ENCODE measurements around the gene CLSTN2. TPM values are rescaled to one million over a fixed set of nuclear protein-coding genes. Genes with fewer than 3 reads are reported as not detected.

Gene CLSTN2
- total RNA-seq, 1 experiment from 2014 or later, result 0.68 TPM

DNA sequence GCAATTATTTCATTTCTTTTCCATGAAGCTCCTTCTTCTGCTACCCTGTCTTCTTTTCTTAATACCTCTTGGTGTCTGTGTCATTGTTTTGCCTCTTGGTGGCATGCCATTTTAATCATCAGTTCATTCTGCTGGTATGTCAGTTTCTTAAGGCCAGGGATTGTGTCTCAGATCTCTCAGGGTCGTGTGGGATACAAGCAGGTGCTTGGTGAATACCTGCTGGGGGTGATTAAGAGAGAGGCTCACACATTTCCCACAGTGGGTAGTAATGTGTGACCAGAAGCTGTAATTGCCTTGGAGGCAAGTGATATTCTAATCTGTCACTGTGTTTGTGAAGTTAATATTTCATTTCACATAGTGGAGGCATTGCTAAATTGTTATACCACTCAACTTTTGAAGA lies 381.5 kb downstream of the CLSTN2 start:
- H3K4me2 ChIP-seq (ENCODE audit: insufficient read depth, insufficient read length, low read length), result no peak overlapping the region
- H2AFZ ChIP-seq (ENCODE audit: low read length), result no peak overlapping the region
- no peak overlapping the region for H3K9ac ChIP-seq (ENCODE audit: extremely low read depth, insufficient read length, low read length)
- peaks cover 4% of the 10 kb centered on the region for H3K4me1 ChIP-seq (ENCODE audit: insufficient read depth, low read length)
- no peak overlapping the region for H3K14ac ChIP-seq (ENCODE audit: insufficient read depth, low read length)
- no peak overlapping the region for H2BK120ac ChIP-seq (ENCODE audit: low read depth, low read length, poor library complexity, severe bottlenecking)
- no peaks in the 10 kb centered on the region for H3K27me3 ChIP-seq (ENCODE audit: insufficient read depth, low read length)
- no peak overlapping the region for H2BK5ac ChIP-seq (ENCODE audit: insufficient read length, low read length)
- no peak for DNase-seq
- H3K4ac ChIP-seq (ENCODE audit: low read depth, low read length), result no peak overlapping the region
- no peaks in the 10 kb centered on the region for H3K36me3 Mint-ChIP-seq (ENCODE audit: insufficient read depth in 1 of 3, low read depth in 3 of 3)
- no peak overlapping the region for H2BK20ac ChIP-seq (ENCODE audit: low read depth, low read length, poor library complexity, severe bottlenecking)
- no peak overlapping the region for H3T11ph ChIP-seq (ENCODE audit: low read length)
- H3K23me2 ChIP-seq (ENCODE audit: insufficient read length, low read depth, low read length, poor library complexity, severe bottlenecking), result no peaks in the 10 kb centered on the region
- no peak overlapping the region for H3K27ac ChIP-seq (ENCODE audit: insufficient read length, low read depth, low read length)
- no peak overlapping the region for H3K23ac ChIP-seq (ENCODE audit: insufficient read length, low read depth, low read length)
- no peak overlapping the region for H2BK12ac ChIP-seq (ENCODE audit: insufficient read length, low read depth, low read length)
- no peaks in the 10 kb centered on the region for H3K79me1 ChIP-seq (ENCODE audit: insufficient read depth, low read depth, low read length, poor library complexity, severe bottlenecking)
- H3K4me3 Mint-ChIP-seq, result no peak overlapping the region
- no peaks in the 10 kb centered on the region for H3K9me3 Mint-ChIP-seq
- H3K9me3 ChIP-seq (ENCODE audit: control insufficient read depth, low read depth, low read length), result no peaks in the 10 kb centered on the region
- H3K56ac ChIP-seq (ENCODE audit: insufficient read length, low read depth, low read length), result no peak overlapping the region
- H4K5ac ChIP-seq (ENCODE audit: insufficient read length, low read depth, low read length), result no peak overlapping the region
- H4K8ac ChIP-seq (replicated peaks; ENCODE audit: insufficient read length, low read depth, low read length), result no peak overlapping the region
- peaks cover 6% of the 10 kb centered on the region for H3K27me3 Mint-ChIP-seq (ENCODE audit: low read depth)
- H2AK5ac ChIP-seq (ENCODE audit: insufficient read length, low read length), result no peak overlapping the region
- no peaks in the 10 kb centered on the region for H3K79me2 ChIP-seq (ENCODE audit: insufficient read depth, low read length)
- H4K91ac ChIP-seq (ENCODE audit: insufficient read length, low read depth, low read length), result no peak overlapping the region
- H2BK15ac ChIP-seq (ENCODE audit: low read depth, low read length), result no peak overlapping the region
- H3K18ac ChIP-seq (ENCODE audit: insufficient read length, low read depth, low read length), result no peak overlapping the region
- no CpG with 5 or more reads among the region's 1 CpG for WGBS (ENCODE audit: extremely low coverage, insufficient read length, low lambda C conversion rate)
- no peak overlapping the region for H3K27ac Mint-ChIP-seq
- H4K20me1 ChIP-seq (ENCODE audit: control insufficient read depth, insufficient read depth, insufficient read length), result no peaks in the 10 kb centered on the region
- TF ChIP-seq, protein P1, sequence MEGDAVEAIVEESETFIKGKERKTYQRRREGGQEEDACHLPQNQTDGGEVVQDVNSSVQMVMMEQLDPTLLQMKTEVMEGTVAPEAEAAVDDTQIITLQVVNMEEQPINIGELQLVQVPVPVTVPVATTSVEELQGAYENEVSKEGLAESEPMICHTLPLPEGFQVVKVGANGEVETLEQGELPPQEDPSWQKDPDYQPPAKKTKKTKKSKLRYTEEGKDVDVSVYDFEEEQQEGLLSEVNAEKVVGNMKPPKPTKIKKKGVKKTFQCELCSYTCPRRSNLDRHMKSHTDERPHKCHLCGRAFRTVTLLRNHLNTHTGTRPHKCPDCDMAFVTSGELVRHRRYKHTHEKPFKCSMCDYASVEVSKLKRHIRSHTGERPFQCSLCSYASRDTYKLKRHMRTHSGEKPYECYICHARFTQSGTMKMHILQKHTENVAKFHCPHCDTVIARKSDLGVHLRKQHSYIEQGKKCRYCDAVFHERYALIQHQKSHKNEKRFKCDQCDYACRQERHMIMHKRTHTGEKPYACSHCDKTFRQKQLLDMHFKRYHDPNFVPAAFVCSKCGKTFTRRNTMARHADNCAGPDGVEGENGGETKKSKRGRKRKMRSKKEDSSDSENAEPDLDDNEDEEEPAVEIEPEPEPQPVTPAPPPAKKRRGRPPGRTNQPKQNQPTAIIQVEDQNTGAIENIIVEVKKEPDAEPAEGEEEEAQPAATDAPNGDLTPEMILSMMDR (conservative IDR thresholded peaks at IDR 0.05), result no peak
- peaks cover 14 to 27% of the 10 kb centered on the region in 2 experiments for H3K4me1 Mint-ChIP-seq

Data from H9 (cell line).